Uterus (tissue), 2 donors: Measurements from ENCODE around the gene YES1.

Experiments used
- CTCF ChIP-seq, 4 experiments: fragments of 200-600 bp in 2 of 4; fragments of 450-650 bp in 2 of 4; sonication (generic) in 2 of 4; IDR thresholded peaks; one replicate each; pipeline ENCODE4 v1.5.1; 2016 to 2019; ENCODE audit warnings: antibody characterized with exemption in 4 of 4, mild to moderate bottlenecking in 2 of 4, moderate library complexity in 1 of 4
- POLR2A ChIP-seq, 2 donors: fragments of 450-650 bp; IDR thresholded peaks; one replicate each; pipeline ENCODE4 v1.6.1; 2016; ENCODE audit warnings: antibody characterized with exemption in 2 of 2, mild to moderate bottlenecking in 1 of 2, moderate library complexity in 1 of 2

- no peak for TF ChIP-seq CTCF (IDR thresholded peaks at IDR 0.05)
- no peak for TF ChIP-seq POLR2A (IDR thresholded peaks at IDR 0.05)
Observed at GRCh38 chr18:853471-853870, 41.4 kb upstream of the YES1 start.
